ENCODE measurements around the gene TPRN.

TPRN gene

DNA sequence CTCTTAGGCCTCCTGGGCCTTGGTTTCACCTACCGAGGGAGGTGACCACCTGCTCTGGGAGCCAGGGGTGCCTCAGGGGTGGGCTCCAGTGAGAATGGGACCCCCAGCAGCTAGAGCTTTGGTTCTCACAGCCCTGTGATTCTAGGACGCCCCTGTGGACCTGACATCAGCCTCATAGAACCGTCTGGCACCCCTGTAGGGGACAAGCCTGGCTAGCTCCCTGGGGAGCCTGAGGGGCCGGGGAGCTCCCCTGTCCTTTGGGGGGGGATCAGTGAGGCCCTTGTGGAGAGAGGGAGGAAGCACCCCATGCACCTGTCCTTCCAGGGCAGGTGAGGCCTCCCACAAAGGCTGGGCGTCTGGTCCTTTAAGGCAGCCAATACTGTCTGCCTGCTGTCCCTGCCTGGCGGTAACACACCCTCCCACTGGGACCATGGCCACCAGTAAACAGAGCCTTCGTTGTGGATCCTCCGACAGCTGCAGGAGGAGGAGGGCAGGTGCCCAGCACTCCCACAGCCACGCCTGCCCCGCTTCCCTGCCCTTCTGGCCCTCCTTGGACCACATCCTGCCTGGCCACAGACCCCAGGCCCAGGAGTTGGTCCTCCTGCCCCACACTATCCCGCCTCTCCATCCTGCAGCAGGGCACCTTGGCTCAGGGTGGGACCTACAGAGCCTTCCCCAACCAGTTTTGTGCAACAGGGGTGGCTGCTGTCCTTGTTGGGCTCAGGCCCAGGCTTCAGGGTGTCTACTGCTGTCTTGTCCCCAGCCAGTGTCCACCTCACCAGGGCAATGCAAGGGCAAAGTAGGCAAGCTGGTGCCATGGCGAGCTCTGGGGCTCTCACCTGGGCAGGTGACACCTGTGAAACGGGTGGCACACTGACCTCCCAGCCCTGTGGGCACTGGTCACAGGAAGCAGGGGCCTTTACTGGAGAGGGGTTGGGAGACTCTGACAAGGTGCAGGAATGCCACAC is 37.5 kb upstream of the TPRN start:
- TF ChIP-seq, protein P1, sequence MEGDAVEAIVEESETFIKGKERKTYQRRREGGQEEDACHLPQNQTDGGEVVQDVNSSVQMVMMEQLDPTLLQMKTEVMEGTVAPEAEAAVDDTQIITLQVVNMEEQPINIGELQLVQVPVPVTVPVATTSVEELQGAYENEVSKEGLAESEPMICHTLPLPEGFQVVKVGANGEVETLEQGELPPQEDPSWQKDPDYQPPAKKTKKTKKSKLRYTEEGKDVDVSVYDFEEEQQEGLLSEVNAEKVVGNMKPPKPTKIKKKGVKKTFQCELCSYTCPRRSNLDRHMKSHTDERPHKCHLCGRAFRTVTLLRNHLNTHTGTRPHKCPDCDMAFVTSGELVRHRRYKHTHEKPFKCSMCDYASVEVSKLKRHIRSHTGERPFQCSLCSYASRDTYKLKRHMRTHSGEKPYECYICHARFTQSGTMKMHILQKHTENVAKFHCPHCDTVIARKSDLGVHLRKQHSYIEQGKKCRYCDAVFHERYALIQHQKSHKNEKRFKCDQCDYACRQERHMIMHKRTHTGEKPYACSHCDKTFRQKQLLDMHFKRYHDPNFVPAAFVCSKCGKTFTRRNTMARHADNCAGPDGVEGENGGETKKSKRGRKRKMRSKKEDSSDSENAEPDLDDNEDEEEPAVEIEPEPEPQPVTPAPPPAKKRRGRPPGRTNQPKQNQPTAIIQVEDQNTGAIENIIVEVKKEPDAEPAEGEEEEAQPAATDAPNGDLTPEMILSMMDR (conservative IDR thresholded peaks at IDR 0.05; ENCODE audit: low read depth, low read length), result no peak
- H3K4me3 ChIP-seq (ENCODE audit: low read length), result no peak overlapping the region
- DNase-seq (ENCODE audit: low read depth), result no peak

DNA sequence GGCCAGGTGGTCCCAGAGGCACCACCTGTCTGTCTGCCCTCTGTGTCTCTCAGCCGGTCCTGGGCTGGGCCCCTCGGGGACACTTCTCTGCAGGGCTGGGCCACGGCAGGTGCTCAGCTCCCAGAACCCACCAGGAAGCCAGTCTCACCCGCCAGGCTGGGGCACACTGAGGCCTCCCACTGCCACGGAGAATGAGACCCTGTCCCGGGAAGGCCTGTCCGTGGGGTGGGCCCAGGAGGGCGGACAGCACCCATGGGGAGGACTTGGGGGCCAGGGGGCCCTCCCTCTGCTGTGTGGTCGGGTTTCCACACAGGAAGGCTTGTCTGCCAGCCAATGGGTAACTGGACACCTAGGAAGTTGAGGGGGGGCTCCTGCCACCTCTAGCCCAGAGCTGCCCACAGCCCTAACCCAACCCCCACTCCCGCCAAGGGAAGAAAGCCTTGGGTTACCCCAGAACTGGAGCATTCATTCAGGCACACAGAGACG is 36.4 kb upstream of the TPRN start:
- DNase-seq (ENCODE audit: low read depth), result no peak
- peak overlapping the region; percentile 36 for H3K4me3 ChIP-seq (ENCODE audit: low read length)
- TF ChIP-seq, protein P1 (conservative IDR thresholded peaks at IDR 0.05; ENCODE audit: low read depth, low read length), result no peak

DNA sequence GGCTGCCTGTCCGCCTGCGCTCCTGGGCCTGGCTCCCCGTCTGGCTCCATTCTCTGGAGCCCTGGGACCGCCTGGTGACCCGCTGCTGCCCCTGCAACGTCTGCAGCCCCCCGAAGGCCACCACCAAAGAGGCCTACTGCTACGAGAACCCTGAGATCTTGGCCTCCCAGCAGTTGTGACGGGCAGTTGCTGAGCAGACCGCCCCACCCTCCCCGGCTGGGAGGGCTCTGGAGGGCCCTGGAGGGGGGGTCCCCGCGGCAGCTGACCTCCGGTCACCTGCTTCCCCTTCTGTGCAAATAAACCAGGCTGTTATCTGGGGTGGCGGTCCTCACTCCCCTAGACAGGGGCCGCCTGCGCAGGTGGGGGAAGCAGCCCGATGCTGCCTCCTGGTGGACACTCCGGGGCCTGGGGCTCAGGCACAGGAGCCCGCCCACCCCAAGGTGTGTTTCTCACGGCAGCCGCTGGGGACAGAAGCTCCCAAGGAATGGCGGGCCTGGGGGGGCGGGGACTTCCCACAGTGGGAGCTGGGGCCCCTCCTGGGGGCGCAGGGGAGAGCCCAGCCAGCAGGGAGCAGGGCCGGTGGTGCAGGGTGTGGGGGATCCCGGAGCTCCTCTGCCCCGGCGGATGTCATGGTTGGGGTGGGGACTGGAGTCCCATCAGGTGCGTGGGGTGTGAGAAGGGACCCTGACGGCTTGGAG is 35.8 kb upstream of the TPRN start:
- DNase-seq (ENCODE audit: low read depth), result no peak
- H3K4me3 ChIP-seq (ENCODE audit: low read length), result peak overlapping the region; percentile 36
- TF ChIP-seq, protein P1 (conservative IDR thresholded peaks at IDR 0.05; ENCODE audit: low read depth, low read length), result peak; percentile 97

DNA sequence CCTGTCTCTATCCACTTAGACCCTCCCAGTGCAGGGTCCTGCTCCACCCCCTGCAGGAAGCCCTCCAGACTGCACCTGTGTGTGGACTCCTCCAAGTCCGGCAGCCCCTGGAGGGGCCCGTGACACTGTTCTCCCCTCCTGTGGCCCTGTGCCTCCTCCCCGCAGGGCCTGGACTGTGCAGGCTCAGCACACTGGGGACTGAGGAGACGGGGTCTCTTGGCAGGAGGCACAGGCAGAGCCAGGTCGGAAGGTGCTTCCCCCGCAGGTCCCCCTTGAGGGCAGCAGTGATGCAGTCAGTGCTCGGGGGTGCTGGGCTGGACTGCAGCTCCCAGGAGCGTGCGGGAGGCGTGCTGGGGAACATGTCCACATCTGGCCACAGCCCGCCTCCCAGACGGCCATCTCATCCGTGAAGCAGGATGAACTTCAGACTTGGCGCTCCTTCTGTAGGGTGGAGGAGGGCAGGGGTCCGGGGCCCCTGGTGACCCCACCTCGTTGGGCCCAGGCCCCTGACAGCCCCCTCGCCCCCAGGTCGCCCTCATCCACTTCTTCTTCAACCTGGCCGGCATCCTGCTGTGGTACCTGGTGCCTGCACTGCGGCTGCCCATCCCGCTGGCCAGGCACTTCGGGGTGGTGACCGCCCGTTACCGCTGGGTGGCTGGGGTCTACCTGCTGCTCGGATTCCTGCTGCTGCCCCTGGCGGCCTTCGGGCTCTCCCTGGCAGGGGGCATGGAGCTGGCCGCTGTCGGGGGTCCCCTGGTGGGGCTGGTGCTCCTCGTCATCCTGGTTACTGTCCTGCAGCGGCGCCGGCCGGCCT is 35.1 kb upstream of the TPRN start:
- no peak overlapping the region for H3K4me3 ChIP-seq (ENCODE audit: low read length)
- TF ChIP-seq, protein P1 (conservative IDR thresholded peaks at IDR 0.05; ENCODE audit: low read depth, low read length), result no peak
- no peak for DNase-seq (ENCODE audit: low read depth)

DNA sequence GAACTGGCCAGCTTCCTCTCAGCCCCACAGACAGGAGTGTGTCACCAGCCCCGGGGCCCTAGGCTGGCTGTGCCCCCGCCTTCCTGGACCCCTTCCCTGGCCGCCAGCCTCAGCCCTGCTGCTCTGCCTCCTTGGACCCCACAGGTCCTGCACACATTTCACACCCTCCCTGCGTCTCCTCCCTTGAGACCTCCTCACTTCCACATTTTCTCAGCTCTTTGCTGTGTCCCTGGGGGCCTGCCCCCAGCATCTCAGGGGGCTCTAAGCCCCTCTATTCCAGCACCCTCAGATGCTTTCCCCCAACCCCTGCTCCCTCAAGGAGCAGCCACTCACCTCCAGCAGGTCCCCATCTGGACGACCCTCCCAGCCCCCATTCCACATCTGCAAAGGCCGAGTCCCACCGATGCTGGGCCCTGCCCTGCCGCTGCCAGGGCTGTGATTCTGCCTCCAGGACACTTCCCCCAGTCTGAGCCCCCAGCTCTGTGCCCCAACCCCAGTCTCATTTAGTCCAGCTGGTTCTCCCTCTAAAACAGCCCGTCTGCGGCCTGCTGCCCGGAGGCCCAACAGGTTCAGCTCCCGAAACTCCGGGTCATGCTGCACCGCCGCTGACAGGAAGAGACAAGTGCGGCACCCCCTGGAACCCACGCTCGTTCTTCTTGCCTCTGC is 34.4 kb upstream of the TPRN start:
- no peak for DNase-seq (ENCODE audit: low read depth)
- no peak overlapping the region for H3K4me3 ChIP-seq (ENCODE audit: low read length)
- TF ChIP-seq, protein P1 (conservative IDR thresholded peaks at IDR 0.05; ENCODE audit: low read depth, low read length), result no peak

DNA sequence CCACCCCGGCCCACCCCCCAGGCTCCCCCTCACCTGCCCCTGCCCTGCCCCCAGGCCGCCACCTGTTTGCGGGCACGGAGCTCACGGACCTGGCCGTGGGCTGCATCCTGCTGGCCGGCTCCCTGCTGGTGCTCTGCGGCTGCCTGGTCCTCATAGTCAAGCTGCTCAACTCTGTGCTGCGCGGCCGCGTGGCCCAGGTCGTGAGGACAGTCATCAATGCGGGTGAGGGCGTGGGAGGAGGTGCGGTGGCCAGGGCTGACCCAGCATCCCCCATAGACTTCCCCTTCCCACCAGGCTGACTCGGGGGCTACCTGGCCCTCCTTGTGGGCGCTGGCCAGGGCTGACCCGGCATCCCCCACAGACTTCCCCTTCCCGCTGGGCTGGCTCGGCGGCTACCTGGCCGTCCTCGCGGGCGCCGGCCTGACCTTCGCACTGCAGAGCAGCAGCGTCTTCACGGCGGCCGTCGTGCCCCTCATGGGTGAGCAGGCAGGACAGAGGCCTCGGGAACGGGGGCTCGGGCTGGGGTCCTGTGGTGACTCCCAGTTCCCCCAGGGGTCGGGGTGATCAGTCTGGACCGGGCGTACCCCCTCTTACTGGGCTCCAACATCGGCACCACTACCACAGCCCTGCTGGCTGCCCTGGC is 33.6 kb upstream of the TPRN start:
- no peak overlapping the region for H3K4me3 ChIP-seq (ENCODE audit: low read length)
- TF ChIP-seq, protein P1 (conservative IDR thresholded peaks at IDR 0.05; ENCODE audit: low read depth, low read length), result no peak
- DNase-seq (ENCODE audit: low read depth), result no peak

All from retinal pigment epithelial cell (primary cell).